Measurements from ENCODE around the gene NOS1AP. TPM values are rescaled to one million over a fixed set of nuclear protein-coding genes. Genes with fewer than 3 reads are reported as not detected.

NOS1AP gene
- total RNA-seq, 1 experiment from 2014 or later = 0.02 TPM

GRCh38 chr1:162284206-162284955, 214.9 kb downstream of the NOS1AP start:
- DNase-seq (ENCODE audit: extremely low read depth, low read depth) = no peak

- no peak for DNase-seq (ENCODE audit: extremely low read depth, low read depth)
These were observed 215.7 kb downstream of the NOS1AP start for GRCh38 chr1:162285149-162285561.

- DNase-seq (ENCODE audit: extremely low read depth, low read depth) = no peak
These were observed 221.5 kb downstream of the NOS1AP start for GRCh38 chr1:162291000-162291399.

GRCh38 chr1:162292422-162292849, 222.9 kb downstream of the NOS1AP start:
- no peak for DNase-seq (ENCODE audit: extremely low read depth, low read depth)

GRCh38 chr1:162293073-162293692, 223.7 kb downstream of the NOS1AP start:
- no peak for DNase-seq (ENCODE audit: extremely low read depth, low read depth)

GRCh38 chr1:162294015-162294414, 224.5 kb downstream of the NOS1AP start:
- no peak for DNase-seq (ENCODE audit: extremely low read depth, low read depth)

GRCh38 chr1:162297208-162297607, 227.7 kb downstream of the NOS1AP start:
- DNase-seq (ENCODE audit: extremely low read depth, low read depth) = no peak

- no peak for DNase-seq (ENCODE audit: extremely low read depth, low read depth)
These were observed 228.8 kb downstream of the NOS1AP start for GRCh38 chr1:162298266-162298665.

- DNase-seq (ENCODE audit: extremely low read depth, low read depth) = no peak
These were observed 229.5 kb downstream of the NOS1AP start for GRCh38 chr1:162299018-162299417.

- DNase-seq (ENCODE audit: extremely low read depth, low read depth) = no peak
These were observed 230.8 kb downstream of the NOS1AP start for GRCh38 chr1:162300057-162300917.

- no peak for DNase-seq (ENCODE audit: extremely low read depth, low read depth)
These were observed 232.2 kb downstream of the NOS1AP start for GRCh38 chr1:162301696-162302095.

GRCh38 chr1:162302306-162303003, 233.0 kb downstream of the NOS1AP start:
- no peak for DNase-seq (ENCODE audit: extremely low read depth, low read depth)

GRCh38 chr1:162303004-162303344, 233.5 kb downstream of the NOS1AP start:
- DNase-seq (ENCODE audit: extremely low read depth, low read depth) = no peak

GRCh38 chr1:162304736-162305135, 235.2 kb downstream of the NOS1AP start:
- DNase-seq (ENCODE audit: extremely low read depth, low read depth) = no peak

- no peak for DNase-seq (ENCODE audit: extremely low read depth, low read depth)
These were observed 236.5 kb downstream of the NOS1AP start for GRCh38 chr1:162305969-162306368.

- no peak for DNase-seq (ENCODE audit: extremely low read depth, low read depth)
These were observed 240.8 kb downstream of the NOS1AP start for GRCh38 chr1:162310337-162310736.

- DNase-seq (ENCODE audit: extremely low read depth, low read depth) = no peak
These were observed 244.7 kb downstream of the NOS1AP start for GRCh38 chr1:162314206-162314605.

GRCh38 chr1:162315673-162316072, 246.2 kb downstream of the NOS1AP start:
- no peak for DNase-seq (ENCODE audit: extremely low read depth, low read depth)

GRCh38 chr1:162316187-162316586, 246.7 kb downstream of the NOS1AP start:
- DNase-seq (ENCODE audit: extremely low read depth, low read depth) = no peak

GRCh38 chr1:162317621-162318020, 248.1 kb downstream of the NOS1AP start:
- no peak for DNase-seq (ENCODE audit: extremely low read depth, low read depth)
